Measurements from ENCODE around the gene FAF1.

GRCh38 chr1:50441183-50441582 is 518.9 kb downstream of the FAF1 start:
- TF ChIP-seq, protein P1, sequence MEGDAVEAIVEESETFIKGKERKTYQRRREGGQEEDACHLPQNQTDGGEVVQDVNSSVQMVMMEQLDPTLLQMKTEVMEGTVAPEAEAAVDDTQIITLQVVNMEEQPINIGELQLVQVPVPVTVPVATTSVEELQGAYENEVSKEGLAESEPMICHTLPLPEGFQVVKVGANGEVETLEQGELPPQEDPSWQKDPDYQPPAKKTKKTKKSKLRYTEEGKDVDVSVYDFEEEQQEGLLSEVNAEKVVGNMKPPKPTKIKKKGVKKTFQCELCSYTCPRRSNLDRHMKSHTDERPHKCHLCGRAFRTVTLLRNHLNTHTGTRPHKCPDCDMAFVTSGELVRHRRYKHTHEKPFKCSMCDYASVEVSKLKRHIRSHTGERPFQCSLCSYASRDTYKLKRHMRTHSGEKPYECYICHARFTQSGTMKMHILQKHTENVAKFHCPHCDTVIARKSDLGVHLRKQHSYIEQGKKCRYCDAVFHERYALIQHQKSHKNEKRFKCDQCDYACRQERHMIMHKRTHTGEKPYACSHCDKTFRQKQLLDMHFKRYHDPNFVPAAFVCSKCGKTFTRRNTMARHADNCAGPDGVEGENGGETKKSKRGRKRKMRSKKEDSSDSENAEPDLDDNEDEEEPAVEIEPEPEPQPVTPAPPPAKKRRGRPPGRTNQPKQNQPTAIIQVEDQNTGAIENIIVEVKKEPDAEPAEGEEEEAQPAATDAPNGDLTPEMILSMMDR (IDR thresholded peaks at IDR 0.05 in 2 of 3, conservative IDR thresholded peaks at IDR 0.05 in 1 of 3; ENCODE audit: insufficient read depth in 2 of 3, low read depth in 1 of 3, low read length in 3 of 3), result no peak
- no peak for TF ChIP-seq NFYB (IDR thresholded peaks at IDR 0.05; ENCODE audit: extremely low read depth, insufficient read length)

All from K562 (cell line).